Measurements from ENCODE around the gene LILRA6. TPM values are rescaled to one million over a fixed set of nuclear protein-coding genes. Genes with fewer than 3 reads are reported as not detected.

LILRA6 gene
- total RNA-seq, 2 experiments from 2014 or later: 0.60 TPM; not detected in 1

- no peak overlapping the region for H3K27ac ChIP-seq (ENCODE audit: low read depth in 1 of 2, low read length in 2 of 2)
- CTCF ChIA-PET: no interaction called here
These were observed 35.8 kb downstream of the LILRA6 start for GRCh38 chr19:54206831-54207177.

GRCh38 chr19:54206030-54206830 lies 36.4 kb downstream of the LILRA6 start:
- CTCF ChIA-PET: no interaction called here
- no peak overlapping the region for H3K4me3 ChIP-seq (ENCODE audit: low read length)
- H3K27me3 ChIP-seq (ENCODE audit: control insufficient read depth in 1 of 2, insufficient read depth in 2 of 2, low read length in 2 of 2): no peaks in the 10 kb centered on the region
- no peaks in the 10 kb centered on the region for H3K9me3 ChIP-seq (ENCODE audit: control insufficient read depth in 1 of 2, insufficient read depth in 1 of 2, low read length in 2 of 2)
- peaks cover 99% of the 10 kb centered on the region for H3K4me1 ChIP-seq (ENCODE audit: insufficient read depth, low read length)
- Mint-ChIP-seq H3K27ac (peak overlapping the region; percentile 84), H3K36me3 (ENCODE audit: low read depth) (peaks cover 73% of the 10 kb centered on the region), H3K4me1 (ENCODE audit: low read depth) (peaks cover 86% of the 10 kb centered on the region), H3K4me3 (no peak overlapping the region), H3K9me3 (no peaks in the 10 kb centered on the region), H3K27me3 (no peaks in the 10 kb centered on the region)
- no peak overlapping the region for H3K27ac ChIP-seq (ENCODE audit: low read depth in 1 of 2, low read length in 2 of 2)
- intact Hi-C loops (cut with DNase I, micrococcal nuclease): loop anchor here in 1 of 2 experiments (10.0 kb wide), 1 partner anchor 259 kb away; the partner anchor contains the start of gene LENG9
- H3K36me3 ChIP-seq (ENCODE audit: insufficient read depth, low read length): peaks cover 68% of the 10 kb centered on the region
- ATAC-seq (ENCODE audit: poor library complexity) (no peak), DNase-seq (no peak)
- POLR2A ChIA-PET: interaction anchor here (8.7 kb wide), 1 partner anchor 16 kb away, joined by 75 read pairs; the partner anchor contains the start of genes MBOAT7 and TSEN34
- TF ChIP-seq CTCF (IDR thresholded peaks at IDR 0.05): no peak

More at GRCh38 chr19:54206831-54207177, 35.8 kb downstream of the LILRA6 start:
- ATAC-seq (ENCODE audit: poor library complexity) (no peak), DNase-seq (peak in 1 of 14 experiments; percentile 17)
- H3K27ac Mint-ChIP-seq: peak overlapping the region; percentile 84
- POLR2A ChIA-PET: interaction anchor here (8.7 kb wide), 1 partner anchor 17 kb away, joined by 75 read pairs; the partner anchor contains the start of genes MBOAT7 and TSEN34
- no peaks in the 10 kb centered on the region for H3K27me3 Mint-ChIP-seq
- H3K4me1 ChIP-seq (ENCODE audit: insufficient read depth, low read length): peaks cover 96% of the 10 kb centered on the region
- no peaks in the 10 kb centered on the region for H3K9me3 Mint-ChIP-seq
- H3K36me3 Mint-ChIP-seq (ENCODE audit: low read depth): peaks cover 69% of the 10 kb centered on the region
- H3K9me3 ChIP-seq (ENCODE audit: control insufficient read depth in 1 of 2, insufficient read depth in 1 of 2, low read length in 2 of 2): no peaks in the 10 kb centered on the region
- peaks cover 82% of the 10 kb centered on the region for H3K4me1 Mint-ChIP-seq (ENCODE audit: low read depth)
- H3K4me3 Mint-ChIP-seq: no peak overlapping the region
- H3K36me3 ChIP-seq (ENCODE audit: insufficient read depth, low read length): peaks cover 62% of the 10 kb centered on the region
- no peak for TF ChIP-seq CTCF (IDR thresholded peaks at IDR 0.05)
- H3K27me3 ChIP-seq (ENCODE audit: control insufficient read depth in 1 of 2, insufficient read depth in 2 of 2, low read length in 2 of 2): no peaks in the 10 kb centered on the region
- no peak overlapping the region for H3K4me3 ChIP-seq (ENCODE audit: low read length)
- intact Hi-C loops (cut with DNase I, micrococcal nuclease): loop anchor here in 1 of 2 experiments (10.0 kb wide), 1 partner anchor 258 kb away; the partner anchor contains the start of gene LENG9

- no peak for TF ChIP-seq CTCF (IDR thresholded peaks at IDR 0.05)
- H3K4me3 ChIP-seq (ENCODE audit: low read length): no peak overlapping the region
- ATAC-seq (ENCODE audit: poor library complexity) (no peak), DNase-seq (no peak)
- peaks cover 69% of the 10 kb centered on the region for H3K36me3 ChIP-seq (ENCODE audit: insufficient read depth, low read length)
- no peaks in the 10 kb centered on the region for H3K27me3 Mint-ChIP-seq
- H3K27ac Mint-ChIP-seq: peak overlapping the region; percentile 10
- intact Hi-C loops (cut with DNase I, micrococcal nuclease): loop anchor here in 1 of 2 experiments (5.0 to 10.0 kb wide), 2 partner anchors 88 to 260 kb away; partner anchors contain the start of genes LENG9, PRPF31 and TFPT
- H3K9me3 ChIP-seq (ENCODE audit: control insufficient read depth in 1 of 2, insufficient read depth in 1 of 2, low read length in 2 of 2): no peaks in the 10 kb centered on the region
- H3K4me1 ChIP-seq (ENCODE audit: insufficient read depth, low read length): peaks cover 96% of the 10 kb centered on the region
- no peaks in the 10 kb centered on the region for H3K9me3 Mint-ChIP-seq
- peaks cover 83% of the 10 kb centered on the region for H3K4me1 Mint-ChIP-seq (ENCODE audit: low read depth)
- H3K4me3 Mint-ChIP-seq: peak overlapping the region; percentile 50
- ChIA-PET CTCF (no interaction called here), POLR2A (interaction anchor here (8.7 kb wide), 1 partner anchor 15 kb away, joined by 75 read pairs; the partner anchor contains the start of genes MBOAT7 and TSEN34)
- H3K27me3 ChIP-seq (ENCODE audit: control insufficient read depth in 1 of 2, insufficient read depth in 2 of 2, low read length in 2 of 2): no peaks in the 10 kb centered on the region
- H3K27ac ChIP-seq (ENCODE audit: low read depth in 1 of 2, low read length in 2 of 2): no peak overlapping the region
- peaks cover 81% of the 10 kb centered on the region for H3K36me3 Mint-ChIP-seq (ENCODE audit: low read depth)
These were observed 37.7 kb downstream of the LILRA6 start for GRCh38 chr19:54204767-54205468.

All from CD4-positive, alpha-beta T cell (primary cell).